ENCODE results near the gene ECHS1.

The ECHS1 gene

GRCh38 chr10:133312769-133313145, 60.4 kb downstream of the ECHS1 start:
- no peak for DNase-seq (ENCODE audit: extremely low spot score)
- CTCF ChIA-PET = interaction anchor here (1.2 to 4.2 kb wide), 3 partner anchors 11 to 77 kb away, joined by 3 to 44 read pairs (median 13); no protein-coding TSS in a partner anchor
- POLR2A ChIA-PET = no interaction called here
- TF ChIP-seq, protein P1, sequence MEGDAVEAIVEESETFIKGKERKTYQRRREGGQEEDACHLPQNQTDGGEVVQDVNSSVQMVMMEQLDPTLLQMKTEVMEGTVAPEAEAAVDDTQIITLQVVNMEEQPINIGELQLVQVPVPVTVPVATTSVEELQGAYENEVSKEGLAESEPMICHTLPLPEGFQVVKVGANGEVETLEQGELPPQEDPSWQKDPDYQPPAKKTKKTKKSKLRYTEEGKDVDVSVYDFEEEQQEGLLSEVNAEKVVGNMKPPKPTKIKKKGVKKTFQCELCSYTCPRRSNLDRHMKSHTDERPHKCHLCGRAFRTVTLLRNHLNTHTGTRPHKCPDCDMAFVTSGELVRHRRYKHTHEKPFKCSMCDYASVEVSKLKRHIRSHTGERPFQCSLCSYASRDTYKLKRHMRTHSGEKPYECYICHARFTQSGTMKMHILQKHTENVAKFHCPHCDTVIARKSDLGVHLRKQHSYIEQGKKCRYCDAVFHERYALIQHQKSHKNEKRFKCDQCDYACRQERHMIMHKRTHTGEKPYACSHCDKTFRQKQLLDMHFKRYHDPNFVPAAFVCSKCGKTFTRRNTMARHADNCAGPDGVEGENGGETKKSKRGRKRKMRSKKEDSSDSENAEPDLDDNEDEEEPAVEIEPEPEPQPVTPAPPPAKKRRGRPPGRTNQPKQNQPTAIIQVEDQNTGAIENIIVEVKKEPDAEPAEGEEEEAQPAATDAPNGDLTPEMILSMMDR (IDR thresholded peaks at IDR 0.05; ENCODE audit: control extremely low read depth, extremely low read depth, low read depth, missing control alignments) = no peak

All from GM10248 (cell line).